ENCODE measurements around the gene ANKRD34A. TPM values are rescaled to one million over a fixed set of nuclear protein-coding genes. Genes with fewer than 3 reads are reported as not detected.

ANKRD34A gene
- total and polyA plus RNA-seq, 2 of the 8 experiments (the other 6 are each of a cell fraction or from before 2014, with no cell fraction given): 0.15 to 0.20 TPM

- no peak overlapping the region for H2AK5ac ChIP-seq (ENCODE audit: low read depth, low read length)
- H4K91ac ChIP-seq (replicated peaks; ENCODE audit: insufficient read length, low read length): no peak overlapping the region
- H4K5ac ChIP-seq (ENCODE audit: insufficient read length, low read depth, low read length): no peak overlapping the region
- no peak overlapping the region for H2BK5ac ChIP-seq (ENCODE audit: low read depth, low read length)
- H4K8ac ChIP-seq (ENCODE audit: extremely low read depth, insufficient read depth, low read length): no peak overlapping the region
- ChIA-PET POLR2A (ENCODE audit: partially characterized antibody) (interaction anchor here (1.0 to 1.2 kb wide), 2 partner anchors 15 to 18 kb away, joined by 3 read pairs; no protein-coding TSS in a partner anchor), CTCF (ENCODE audit: partially characterized antibody) (interaction anchor here (2.0 to 8.7 kb wide), 4 partner anchors 17 to 83 kb away, joined by 6 to 152 read pairs (median 46); partner anchors contain the start of gene LIX1L)
- H3K23ac ChIP-seq (ENCODE audit: insufficient read length): no peak overlapping the region
- H3K4me1 ChIP-seq (replicated peaks in 1 of 4; ENCODE audit: control insufficient read depth in 3 of 4, insufficient read depth in 4 of 4, low read length in 3 of 4): peaks cover 4 to 18% (median 13%) of the 10 kb centered on the region in 4 experiments; a peak in 5 of 7 replicates
- no peak overlapping the region for H3K4me2 ChIP-seq (ENCODE audit: insufficient read depth in 1 of 2, low read depth in 2 of 2, low read length in 2 of 2)
- H3K18ac ChIP-seq (ENCODE audit: extremely low read depth, low read length): no peak overlapping the region
- no peak overlapping the region for H2BK15ac ChIP-seq (ENCODE audit: low read length)
- no peak overlapping the region for H2BK12ac ChIP-seq (ENCODE audit: low read depth, low read length)
- H3K79me1 ChIP-seq (ENCODE audit: low read depth, low read length): no peaks in the 10 kb centered on the region
- no peak overlapping the region for H2BK20ac ChIP-seq (ENCODE audit: low read length)
- no peak for DNase-seq (ENCODE audit: low read depth in 1 of 2, low spot score in 2 of 2)
- no peak overlapping the region for H2AFZ ChIP-seq (ENCODE audit: low read length)
- H3K9me3 ChIP-seq (ENCODE audit: insufficient read depth in 2 of 2, low read depth in 1 of 2, low read length in 1 of 2): no peaks in the 10 kb centered on the region
- 86% methylated on average over 4 of the region's 4 CpGs; no CpG with 5 or more reads in 1 of the 2 experiments for WGBS, 2 experiments (ENCODE audit: extremely low coverage in 1 of 2, insufficient coverage in 1 of 2, insufficient read length in 1 of 2, insufficient replicate concordance in 2 of 2, low coverage in 1 of 2, low lambda C conversion rate in 2 of 2, missing lambda C conversion rate in 1 of 2)
- H3K27me3 ChIP-seq (replicated peaks in 1 of 4; ENCODE audit: control insufficient read depth in 3 of 4, extremely low read depth in 1 of 4, insufficient read depth in 3 of 4, low read length in 3 of 4): no peaks in the 10 kb centered on the region
- H3K36me3 ChIP-seq (ENCODE audit: control insufficient read depth in 2 of 4, insufficient read depth in 4 of 4, low read length in 3 of 4): no peaks in the 10 kb centered on the region
- H2BK120ac ChIP-seq (replicated peaks; ENCODE audit: low read depth, low read length): no peak overlapping the region
- H3K14ac ChIP-seq (ENCODE audit: insufficient read length): no peak overlapping the region
- no peaks in the 10 kb centered on the region for H3K79me2 ChIP-seq (ENCODE audit: control insufficient read depth in 1 of 2, insufficient read depth in 2 of 2, low read length in 2 of 2)
- H3K4ac ChIP-seq (replicated peaks; ENCODE audit: insufficient read length, low read depth, low read length): no peak overlapping the region
- H3K4me3 ChIP-seq (ENCODE audit: extremely low read depth in 1 of 4, insufficient read depth in 2 of 4, low read depth in 3 of 4, low read length in 4 of 4): no peak overlapping the region
- no peak overlapping the region for H3K9ac ChIP-seq (replicated peaks in 1 of 4; ENCODE audit: extremely low read depth in 1 of 4, low read depth in 3 of 4, low read length in 3 of 4)
- H4K20me1 ChIP-seq (replicated peaks in 1 of 2; ENCODE audit: control insufficient read depth in 1 of 2, insufficient read depth in 2 of 2, low read length in 2 of 2): no peaks in the 10 kb centered on the region
- no peak overlapping the region for H3K27ac ChIP-seq (ENCODE audit: low read depth, low read length)
- FAIRE-seq: no peak
- TF ChIP-seq ZNF274 (IDR thresholded peaks at IDR 0.05; ENCODE audit: borderline replicate concordance, extremely low read depth, low read length): no peak
- H3K23me2 ChIP-seq (ENCODE audit: low read depth, low read length): peaks cover 3% of the 10 kb centered on the region; the same call in 1 of the 2 replicates
- no peak overlapping the region for H3K56ac ChIP-seq (replicated peaks; ENCODE audit: insufficient read length, low read depth, low read length)
Measured at GRCh38 chr1:145975216-145975615, 10.8 kb upstream of the ANKRD34A start.

All from H1 (cell line).